ENCODE results near the gene PTGIS. TPM values are rescaled to one million over a fixed set of nuclear protein-coding genes. Genes with fewer than 3 reads are reported as not detected.

Gene PTGIS
- total RNA-seq, 1 donor, result 2.2 TPM

GRCh38 chr20:49610691-49611538, 43.0 kb upstream of the PTGIS start:
- H3K4me3 ChIP-seq (ENCODE audit: low read depth, low read length), result peak overlapping the region; percentile 36
- TF ChIP-seq CTCF (IDR thresholded peaks at IDR 0.05; ENCODE audit: insufficient read depth, low read depth, low read length), result peak; percentile 98
- peak; percentile 40 for DNase-seq (ENCODE audit: low read depth)

GRCh38 chr20:49608752-49609670, 41.1 kb upstream of the PTGIS start:
- no peak overlapping the region for H3K4me3 ChIP-seq (ENCODE audit: low read depth, low read length)
- peak; percentile 97 for TF ChIP-seq CTCF (IDR thresholded peaks at IDR 0.05; ENCODE audit: insufficient read depth, low read depth, low read length)
- DNase-seq (ENCODE audit: low read depth), result peak; percentile 37

- DNase-seq (ENCODE audit: low read depth), result no peak
- TF ChIP-seq CTCF (IDR thresholded peaks at IDR 0.05; ENCODE audit: insufficient read depth, low read depth, low read length), result no peak
- no peak overlapping the region for H3K4me3 ChIP-seq (ENCODE audit: low read depth, low read length)
Measured at GRCh38 chr20:49607568-49607967, 39.6 kb upstream of the PTGIS start.

GRCh38 chr20:49603209-49603627, 35.3 kb upstream of the PTGIS start:
- DNase-seq (ENCODE audit: low read depth), result peak; percentile 53
- TF ChIP-seq CTCF (IDR thresholded peaks at IDR 0.05; ENCODE audit: insufficient read depth, low read depth, low read length), result peak; percentile 58
- no peak overlapping the region for H3K4me3 ChIP-seq (ENCODE audit: low read depth, low read length)

- TF ChIP-seq CTCF (IDR thresholded peaks at IDR 0.05; ENCODE audit: insufficient read depth, low read depth, low read length), result no peak
- H3K4me3 ChIP-seq (ENCODE audit: low read depth, low read length), result no peak overlapping the region
- DNase-seq (ENCODE audit: low read depth), result peak; percentile 55
Measured at GRCh38 chr20:49602345-49603208, 34.6 kb upstream of the PTGIS start.

All from fibroblast of villous mesenchyme (primary cell).